ENCODE data around the gene ZNF670. TPM values are rescaled to one million over a fixed set of nuclear protein-coding genes. Genes with fewer than 3 reads are reported as not detected.
A peak's percentile ranks its signal among the peaks of the same experiment; 100 is the strongest.

Gene ZNF670
- total RNA-seq, 4 donors from 2014 or later: 3.5 to 7.4 (median 4.4) TPM

DNA sequence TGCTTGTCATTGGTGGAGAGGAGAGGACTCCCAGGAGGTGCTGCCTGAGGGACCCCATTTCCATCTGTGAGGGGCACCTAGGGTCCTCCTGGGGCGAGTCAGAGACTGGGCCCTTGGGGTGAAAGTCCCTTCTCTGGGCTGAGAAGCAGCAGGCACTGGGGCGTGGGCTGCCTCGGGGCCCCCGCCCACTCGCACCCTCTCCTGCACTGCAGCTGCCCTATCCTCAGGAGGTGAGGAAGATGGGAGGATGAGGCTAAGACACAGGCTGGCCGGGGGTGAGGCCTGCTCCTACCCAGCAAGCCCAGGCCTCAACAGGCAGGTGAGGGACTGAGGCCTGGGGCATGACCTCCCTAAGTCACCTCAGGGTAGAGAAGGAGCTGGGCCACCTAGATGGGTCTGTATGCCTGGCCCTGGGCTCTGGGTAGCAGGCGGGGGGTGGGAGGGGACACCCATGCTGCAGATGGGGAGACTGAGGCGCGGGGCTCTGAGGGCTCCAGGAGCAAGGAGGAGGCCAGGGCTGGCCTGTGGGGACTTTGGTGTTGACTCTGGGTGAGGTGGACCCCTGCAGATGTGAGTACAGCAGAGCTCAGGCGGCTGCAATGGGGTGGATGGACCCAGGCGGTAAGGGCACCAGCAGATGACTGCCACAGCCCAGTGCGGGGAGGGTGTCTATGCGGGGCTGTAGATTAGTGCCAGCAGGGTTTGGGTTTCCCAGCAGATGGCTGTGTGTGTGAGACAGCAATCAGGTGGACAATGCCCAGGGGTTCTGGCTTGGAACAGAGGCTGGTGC, 35.9 kb upstream of the ZNF670 start:
- WGBS, 2 donors: 91 to 94% methylated on average over 9 to 10 of the region's 13 CpGs
- intact Hi-C loops (cut with DNase I): no loop called here
- H3K27me3 ChIP-seq: no peaks in the 10 kb centered on the region

GRCh38 chr1:247113733-247114271, 35.2 kb upstream of the ZNF670 start:
- no peak for DNase-seq
- TF ChIP-seq CTCF (IDR thresholded peaks at IDR 0.05) (no peak), POLR2A (IDR thresholded peaks at IDR 0.05) (no peak)
- Histone ChIP-seq H3K4me1 (peaks cover 4 to 14% of the 10 kb centered on the region in 2 donors), H3K27me3 (no peaks in the 10 kb centered on the region), H3K4me3 (replicated peaks in 1 of 3) (no peak overlapping the region), H3K36me3 (no peaks in the 10 kb centered on the region), H3K9me3 (no peaks in the 10 kb centered on the region), H3K27ac (no peak overlapping the region)
- intact Hi-C loops (cut with DNase I): no loop called here
- WGBS, 2 donors: 100% methylated on average over 1 of the region's 5 CpGs; no CpG with 5 or more reads in 1 of the 2 donors

More for the DNA sequence above, 35.9 kb upstream of the ZNF670 start:
- no peak overlapping the region for H3K4me3 ChIP-seq (replicated peaks in 1 of 3)
- DNase-seq: no peak
- H3K4me1 ChIP-seq: peaks cover 4 to 14% of the 10 kb centered on the region in 2 donors
- H3K36me3 ChIP-seq: no peaks in the 10 kb centered on the region
- no peak overlapping the region for H3K27ac ChIP-seq
- no peaks in the 10 kb centered on the region for H3K9me3 ChIP-seq
- TF ChIP-seq POLR2A (IDR thresholded peaks at IDR 0.05): no peak
- TF ChIP-seq CTCF (IDR thresholded peaks at IDR 0.05): no peak

- Histone ChIP-seq H3K27ac (no peak overlapping the region), H3K4me1 (peaks cover 4 to 14% of the 10 kb centered on the region in 2 donors), H3K9me3 (no peaks in the 10 kb centered on the region), H3K36me3 (no peaks in the 10 kb centered on the region), H3K4me3 (replicated peaks in 1 of 3) (no peak overlapping the region), H3K27me3 (no peaks in the 10 kb centered on the region)
- peak; percentile 50 for DNase-seq
- TF ChIP-seq POLR2A (IDR thresholded peaks at IDR 0.05) (no peak), CTCF (IDR thresholded peaks at IDR 0.05) (no peak)
- 68 to 75% methylated on average over 2 to 5 of the region's 5 CpGs for WGBS, 2 donors
- intact Hi-C loops (cut with DNase I): no loop called here
These were observed 34.5 kb upstream of the ZNF670 start for GRCh38 chr1:247113094-247113497.

GRCh38 chr1:247112479-247112781, 33.8 kb upstream of the ZNF670 start:
- Histone ChIP-seq H3K27ac (peak overlapping the region in 2 of 3 donors; percentile 66 to 79), H3K4me3 (replicated peaks in 1 of 3) (peak overlapping the region; percentile 59 to 97 (median 62)), H3K4me1 (peaks cover 4 to 14% of the 10 kb centered on the region in 2 donors), H3K9me3 (no peaks in the 10 kb centered on the region), H3K36me3 (no peaks in the 10 kb centered on the region), H3K27me3 (no peaks in the 10 kb centered on the region)
- peak; percentile 58 for DNase-seq
- no peak for TF ChIP-seq POLR2A (IDR thresholded peaks at IDR 0.05)
- TF ChIP-seq CTCF (IDR thresholded peaks at IDR 0.05): no peak
- 25 to 34% methylated on average over 4 to 8 of the region's 9 CpGs for WGBS, 2 donors
- intact Hi-C loops (cut with DNase I): no loop called here
